ENCODE results near the gene TEKTIP1. TPM values are rescaled to one million over a fixed set of nuclear protein-coding genes. Genes with fewer than 3 reads are reported as not detected.

The TEKTIP1 gene
- total RNA-seq, 1 experiment from 2014 or later: 1.3 TPM

DNA sequence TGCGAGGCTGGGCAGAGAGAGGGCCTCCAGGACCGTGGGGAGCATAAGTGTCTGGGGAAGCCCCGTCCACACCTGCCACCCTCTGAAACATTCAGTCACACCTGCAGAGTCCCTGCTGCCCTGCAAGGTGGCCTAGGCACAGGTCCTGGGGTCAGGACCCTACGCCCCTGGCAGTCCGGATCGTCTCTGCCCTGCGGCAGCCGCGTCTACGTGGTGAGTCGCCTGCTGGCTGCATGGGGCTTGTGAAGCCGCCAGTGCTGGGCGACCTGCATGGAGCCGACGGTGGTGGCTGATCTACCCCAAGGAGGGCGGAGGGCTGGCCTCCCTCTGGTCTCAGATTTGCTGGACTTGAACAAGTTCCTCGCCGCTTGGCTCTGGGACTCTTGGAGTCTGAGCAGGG lies 19.8 kb upstream of the TEKTIP1 start:
- Mint-ChIP-seq H3K4me1 (peaks cover 36 to 45% of the 10 kb centered on the region in 2 experiments), H3K4me3 (no peak overlapping the region; a peak in 1 of 5 replicates), H3K27me3 (ENCODE audit: low read depth) (no peaks in the 10 kb centered on the region; the same call in 1 of the 2 replicates), H3K27ac (no peak overlapping the region), H3K9me3 (no peaks in the 10 kb centered on the region; a peak in 1 of 5 replicates), H3K36me3 (ENCODE audit: insufficient read depth in 1 of 3, low read depth in 3 of 3) (peaks cover 6 to 19% (median 14%) of the 10 kb centered on the region in 3 experiments)
- peak overlapping the region; percentile 10 for H3K18ac ChIP-seq (ENCODE audit: insufficient read length, low read depth, low read length)
- H3K14ac ChIP-seq (ENCODE audit: insufficient read depth, low read length): peak overlapping the region; percentile 73; the same call in 1 of the 2 replicates
- no peaks in the 10 kb centered on the region; the same call in 1 of the 2 replicates for H3K79me2 ChIP-seq (ENCODE audit: insufficient read depth, low read length)
- H4K20me1 ChIP-seq (ENCODE audit: control insufficient read depth, insufficient read depth, insufficient read length): no peaks in the 10 kb centered on the region
- TF ChIP-seq, protein P1, sequence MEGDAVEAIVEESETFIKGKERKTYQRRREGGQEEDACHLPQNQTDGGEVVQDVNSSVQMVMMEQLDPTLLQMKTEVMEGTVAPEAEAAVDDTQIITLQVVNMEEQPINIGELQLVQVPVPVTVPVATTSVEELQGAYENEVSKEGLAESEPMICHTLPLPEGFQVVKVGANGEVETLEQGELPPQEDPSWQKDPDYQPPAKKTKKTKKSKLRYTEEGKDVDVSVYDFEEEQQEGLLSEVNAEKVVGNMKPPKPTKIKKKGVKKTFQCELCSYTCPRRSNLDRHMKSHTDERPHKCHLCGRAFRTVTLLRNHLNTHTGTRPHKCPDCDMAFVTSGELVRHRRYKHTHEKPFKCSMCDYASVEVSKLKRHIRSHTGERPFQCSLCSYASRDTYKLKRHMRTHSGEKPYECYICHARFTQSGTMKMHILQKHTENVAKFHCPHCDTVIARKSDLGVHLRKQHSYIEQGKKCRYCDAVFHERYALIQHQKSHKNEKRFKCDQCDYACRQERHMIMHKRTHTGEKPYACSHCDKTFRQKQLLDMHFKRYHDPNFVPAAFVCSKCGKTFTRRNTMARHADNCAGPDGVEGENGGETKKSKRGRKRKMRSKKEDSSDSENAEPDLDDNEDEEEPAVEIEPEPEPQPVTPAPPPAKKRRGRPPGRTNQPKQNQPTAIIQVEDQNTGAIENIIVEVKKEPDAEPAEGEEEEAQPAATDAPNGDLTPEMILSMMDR (conservative IDR thresholded peaks at IDR 0.05): no peak
- H2BK120ac ChIP-seq (ENCODE audit: low read depth, low read length, poor library complexity, severe bottlenecking): no peak overlapping the region
- H3K27ac ChIP-seq (ENCODE audit: insufficient read length, low read depth, low read length): no peak overlapping the region
- no peaks in the 10 kb centered on the region for H3K79me1 ChIP-seq (ENCODE audit: insufficient read depth, low read depth, low read length, poor library complexity, severe bottlenecking)
- no peak overlapping the region for H2BK12ac ChIP-seq (ENCODE audit: insufficient read length, low read depth, low read length)
- no peak overlapping the region for H3K23ac ChIP-seq (ENCODE audit: insufficient read length, low read depth, low read length)
- H3K4ac ChIP-seq (ENCODE audit: low read depth, low read length): no peak overlapping the region
- H4K91ac ChIP-seq (ENCODE audit: insufficient read length, low read depth, low read length): no peak overlapping the region
- H3K4me1 ChIP-seq (ENCODE audit: insufficient read depth, low read length): peaks cover 3% of the 10 kb centered on the region; the same call in 1 of the 2 replicates
- no peak overlapping the region for H2AFZ ChIP-seq (ENCODE audit: low read length)
- no peak overlapping the region for H4K8ac ChIP-seq (replicated peaks; ENCODE audit: insufficient read length, low read depth, low read length)
- no peak overlapping the region for H3K4me2 ChIP-seq (ENCODE audit: insufficient read depth, insufficient read length, low read length)
- no peaks in the 10 kb centered on the region for H3K27me3 ChIP-seq (ENCODE audit: insufficient read depth, low read length)
- no peak overlapping the region for H4K5ac ChIP-seq (ENCODE audit: insufficient read length, low read depth, low read length)
- H2BK15ac ChIP-seq (ENCODE audit: low read depth, low read length): no peak overlapping the region
- no peak overlapping the region for H2BK5ac ChIP-seq (ENCODE audit: insufficient read length, low read length)
- no peak overlapping the region for H3T11ph ChIP-seq (ENCODE audit: low read length)
- no peak for DNase-seq
- no peak overlapping the region for H3K56ac ChIP-seq (ENCODE audit: insufficient read length, low read depth, low read length)
- H3K9ac ChIP-seq (ENCODE audit: extremely low read depth, insufficient read length, low read length): no peak overlapping the region
- WGBS (ENCODE audit: extremely low coverage, insufficient read length, low lambda C conversion rate): no CpG with 5 or more reads among the region's 18 CpGs
- no peaks in the 10 kb centered on the region for H3K23me2 ChIP-seq (ENCODE audit: insufficient read length, low read depth, low read length, poor library complexity, severe bottlenecking)
- H2BK20ac ChIP-seq (ENCODE audit: low read depth, low read length, poor library complexity, severe bottlenecking): no peak overlapping the region
- H3K9me3 ChIP-seq (ENCODE audit: control insufficient read depth, low read depth, low read length): no peaks in the 10 kb centered on the region
- H2AK5ac ChIP-seq (ENCODE audit: insufficient read length, low read length): no peak overlapping the region
